Glomerular endothelial cell (primary cell): ENCODE data around the gene EXOC3. TPM values are rescaled to one million over a fixed set of nuclear protein-coding genes. Genes with fewer than 3 reads are reported as not detected.
A peak's percentile ranks its signal among the peaks of the same experiment; 100 is the strongest.
"Not testable (repeated sequence)": the region's sequence is repeated elsewhere in the genome, so short reads cannot be mapped to it uniquely, and the experiment has no call there.

Source experiments
- DNase-seq: peaks from one replicate; pipeline ENCODE4 v3.0.0-alpha.2; 2011; ENCODE audit warnings: low read depth, low spot score; ENCODE audit errors: extremely low read depth
- total RNA-seq: library from RNA; depleted of rRNA; stranded (reverse); fragments of >200 nt; gene quantifications from 2 replicates; pipeline ENCODE4 v1.2.3, GENCODE V29; 2015

EXOC3 gene
- 29.7 and 35.6 TPM in 2 replicates for total RNA-seq

DNA sequence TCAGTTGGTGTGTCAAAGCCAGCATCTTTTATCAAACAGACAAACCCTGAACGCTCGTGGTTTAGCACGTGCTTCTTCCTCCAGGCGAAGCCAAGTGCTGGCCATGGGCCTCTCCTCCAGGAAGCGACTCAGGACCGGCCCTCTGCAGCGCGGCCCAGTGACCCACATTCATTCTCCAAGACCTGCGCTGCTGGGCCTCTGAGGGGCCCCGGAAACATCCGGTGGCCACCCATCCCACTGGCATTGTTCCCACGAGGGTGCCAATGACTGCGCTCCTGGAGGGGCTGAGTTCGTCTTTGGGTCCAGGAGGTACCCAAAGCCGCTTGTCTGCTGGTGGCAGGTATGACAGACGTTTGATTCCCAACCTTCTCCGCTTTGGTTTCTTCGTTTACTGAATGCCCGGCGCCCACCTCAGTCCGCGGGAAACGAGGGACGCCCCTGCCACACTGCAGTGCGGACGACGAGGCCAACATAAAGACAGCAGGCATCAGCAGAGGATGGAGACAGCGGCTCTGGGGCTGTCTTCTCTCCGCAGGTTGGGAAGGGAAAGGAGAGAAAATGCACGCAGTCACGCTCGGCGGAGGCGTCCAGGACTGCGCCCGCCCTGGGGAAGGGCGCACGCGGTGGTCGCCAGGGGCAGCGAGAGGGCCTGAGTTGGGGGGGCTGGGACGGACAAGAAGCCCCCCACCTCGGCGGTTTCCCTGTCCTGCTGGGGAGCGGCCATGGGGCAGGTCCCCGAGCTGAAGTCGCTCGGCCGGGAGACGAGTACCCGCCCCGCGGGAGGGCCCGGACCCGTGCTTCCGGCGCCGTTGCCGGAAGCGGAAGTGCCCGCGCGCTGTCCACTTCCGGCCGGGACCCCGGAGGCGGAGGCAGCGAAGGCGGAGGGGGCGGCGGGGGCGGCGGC is at the start of gene EXOC3:
Gene EXOC3, plus strand, starts transcription at position 842 of the 904 bp plus-strand sequence. CDS start 3,030 bp downstream, outside the sequence.
- DNase-seq: no peak

DNA sequence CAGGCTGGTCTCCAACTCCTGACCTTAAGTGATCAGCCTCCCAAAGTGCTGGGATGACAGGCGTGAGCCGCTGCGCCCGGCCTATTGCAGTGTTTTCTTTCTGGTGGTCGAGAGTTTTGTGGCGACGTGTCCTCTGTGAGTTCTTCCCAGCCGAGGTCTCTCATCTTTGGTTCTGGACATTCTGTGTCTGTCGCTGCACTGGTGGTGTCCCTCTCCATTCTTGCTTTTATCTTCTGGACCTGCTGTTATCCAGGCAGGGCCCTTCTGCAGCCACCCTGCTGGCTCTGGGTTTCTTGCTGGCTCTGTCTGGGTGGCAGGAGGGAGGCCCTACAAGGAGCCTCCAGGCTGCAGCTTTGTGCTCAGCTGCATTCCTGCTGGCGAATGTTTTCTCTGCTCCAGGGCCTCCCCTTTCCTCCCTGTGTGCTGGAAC is 49.1 kb upstream of the EXOC3 start:
- no peak for DNase-seq

DNA sequence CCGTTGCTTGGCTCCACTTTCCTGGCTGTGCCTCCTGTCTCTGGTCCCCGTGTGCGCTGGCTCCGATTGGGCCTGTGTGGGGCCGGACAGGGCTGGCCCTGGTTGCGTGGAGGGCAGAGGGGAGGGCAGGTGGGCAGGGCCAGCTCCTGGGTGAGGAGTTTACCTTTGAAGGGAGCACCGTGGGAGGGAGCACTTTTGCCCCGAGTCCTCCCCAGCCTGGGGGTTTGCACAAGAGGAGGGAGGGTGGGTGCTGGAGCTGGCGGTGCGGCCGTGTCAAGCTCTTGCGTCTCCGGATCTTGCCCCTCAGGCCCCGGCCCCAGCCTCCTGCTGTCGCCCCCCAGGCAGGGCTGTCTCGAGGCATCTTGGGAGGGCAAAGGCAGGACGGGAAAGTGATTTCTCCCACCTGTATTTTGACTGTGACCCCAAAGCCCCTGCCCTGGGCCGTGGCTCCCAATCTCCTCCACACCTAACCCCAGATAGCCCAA is 48.3 kb upstream of the EXOC3 start:
- DNase-seq: no peak

DNA sequence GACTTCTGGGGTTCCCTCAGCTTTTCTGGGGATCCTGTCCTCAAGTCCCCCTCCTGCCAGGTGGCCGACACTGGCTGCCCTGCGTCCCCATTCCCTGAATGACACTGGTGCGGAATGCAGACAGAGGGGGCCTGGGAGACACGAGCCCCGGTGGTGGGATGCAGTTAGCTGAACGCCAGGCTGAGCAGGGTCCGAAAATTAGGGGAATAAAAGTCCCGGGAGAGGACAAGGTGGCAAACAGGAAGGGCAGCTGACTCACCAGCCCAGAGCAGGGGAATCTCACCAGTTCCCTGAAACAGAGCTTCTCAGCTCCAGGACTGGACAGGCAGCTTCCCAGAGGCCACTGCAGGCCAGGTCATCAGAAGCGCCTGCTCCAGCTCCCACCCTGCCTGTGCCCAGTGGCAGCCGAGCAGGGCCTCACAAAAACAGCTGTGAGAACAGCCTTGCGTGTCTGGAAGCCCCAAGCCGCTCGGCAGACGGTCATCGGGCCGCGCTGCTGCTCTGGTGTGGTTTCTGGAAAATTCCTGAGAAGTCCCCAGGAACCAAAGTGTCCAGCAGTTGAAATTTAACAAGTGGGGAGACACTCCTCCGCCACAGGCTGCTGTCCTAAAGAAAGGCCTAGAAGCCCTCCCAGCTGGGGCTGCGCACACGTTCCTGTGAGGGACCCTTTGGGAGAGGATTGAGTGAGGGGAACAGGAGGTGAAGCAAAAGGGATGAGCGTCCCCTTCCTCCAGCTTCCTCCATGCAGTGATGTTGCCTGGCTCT is 47.6 kb upstream of the EXOC3 start:
- peak; percentile 29 for DNase-seq

DNA sequence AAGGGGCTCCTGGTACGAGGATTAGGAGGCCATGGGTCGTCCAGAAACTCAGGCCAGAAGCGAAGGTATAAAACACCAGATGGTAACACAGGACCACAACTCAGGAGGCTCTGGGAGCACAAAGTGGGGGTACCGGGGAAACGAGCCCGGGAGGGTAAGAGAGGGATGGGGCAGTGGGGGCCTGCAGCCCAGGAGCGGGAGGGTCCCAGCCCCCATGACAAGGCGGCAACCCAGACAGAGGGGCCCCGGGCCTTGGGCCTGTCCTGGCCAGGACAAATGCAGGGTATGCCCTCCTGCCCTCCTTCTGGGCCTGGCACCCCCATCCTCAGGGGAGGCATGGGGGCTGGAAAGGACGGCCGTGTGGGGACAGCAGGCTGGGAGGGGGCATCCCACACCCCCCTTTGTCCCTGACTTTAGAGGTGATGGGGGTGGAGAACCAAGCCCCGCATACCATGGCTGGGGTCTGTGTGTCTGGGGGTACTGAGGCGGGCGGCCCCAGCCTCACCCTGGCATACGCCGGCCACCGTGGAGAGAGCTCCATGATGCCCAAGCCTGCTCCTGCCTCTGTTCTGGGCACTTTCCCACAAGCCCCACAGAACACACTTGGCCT is 47.0 kb upstream of the EXOC3 start:
- DNase-seq: no peak

DNA sequence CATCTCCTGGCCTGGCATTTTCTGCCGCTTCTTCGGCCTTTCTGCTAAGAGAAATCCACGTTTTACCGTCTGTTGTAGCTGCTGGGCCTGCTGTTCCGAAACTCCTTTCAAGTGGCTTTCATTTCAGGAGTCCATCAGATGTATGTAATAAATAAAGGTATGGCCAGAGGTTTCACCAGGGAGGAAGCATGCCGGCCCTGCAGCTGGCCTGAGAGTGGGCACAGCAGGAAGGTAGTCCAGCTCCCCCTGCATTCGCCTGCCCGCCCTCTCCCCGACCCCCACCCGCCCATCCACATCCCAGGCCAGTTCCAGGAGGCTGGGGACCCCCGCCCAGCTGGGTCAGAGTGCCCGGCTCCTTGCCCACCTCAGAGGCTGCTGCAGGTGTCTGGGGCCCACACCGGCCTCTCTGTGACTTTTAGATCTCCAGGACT is 46.4 kb upstream of the EXOC3 start:
- DNase-seq: no peak

DNA sequence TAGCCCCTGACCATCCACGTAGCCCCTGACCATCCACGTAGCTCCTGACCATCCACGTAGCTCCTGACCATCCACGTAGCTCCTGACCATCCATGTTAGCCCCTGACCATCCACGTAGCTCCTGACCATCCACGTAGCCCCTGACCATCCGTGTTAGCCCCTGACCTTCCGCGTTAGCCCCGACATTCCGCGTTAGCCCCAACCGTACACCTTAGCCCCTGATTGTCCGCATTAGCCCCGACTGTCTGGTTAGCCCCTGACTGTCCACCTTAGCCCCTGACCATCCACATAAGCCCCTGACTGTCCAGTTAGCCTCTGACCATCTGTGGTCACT is 44.9 kb upstream of the EXOC3 start:
- not testable (repeated sequence) for DNase-seq

DNA sequence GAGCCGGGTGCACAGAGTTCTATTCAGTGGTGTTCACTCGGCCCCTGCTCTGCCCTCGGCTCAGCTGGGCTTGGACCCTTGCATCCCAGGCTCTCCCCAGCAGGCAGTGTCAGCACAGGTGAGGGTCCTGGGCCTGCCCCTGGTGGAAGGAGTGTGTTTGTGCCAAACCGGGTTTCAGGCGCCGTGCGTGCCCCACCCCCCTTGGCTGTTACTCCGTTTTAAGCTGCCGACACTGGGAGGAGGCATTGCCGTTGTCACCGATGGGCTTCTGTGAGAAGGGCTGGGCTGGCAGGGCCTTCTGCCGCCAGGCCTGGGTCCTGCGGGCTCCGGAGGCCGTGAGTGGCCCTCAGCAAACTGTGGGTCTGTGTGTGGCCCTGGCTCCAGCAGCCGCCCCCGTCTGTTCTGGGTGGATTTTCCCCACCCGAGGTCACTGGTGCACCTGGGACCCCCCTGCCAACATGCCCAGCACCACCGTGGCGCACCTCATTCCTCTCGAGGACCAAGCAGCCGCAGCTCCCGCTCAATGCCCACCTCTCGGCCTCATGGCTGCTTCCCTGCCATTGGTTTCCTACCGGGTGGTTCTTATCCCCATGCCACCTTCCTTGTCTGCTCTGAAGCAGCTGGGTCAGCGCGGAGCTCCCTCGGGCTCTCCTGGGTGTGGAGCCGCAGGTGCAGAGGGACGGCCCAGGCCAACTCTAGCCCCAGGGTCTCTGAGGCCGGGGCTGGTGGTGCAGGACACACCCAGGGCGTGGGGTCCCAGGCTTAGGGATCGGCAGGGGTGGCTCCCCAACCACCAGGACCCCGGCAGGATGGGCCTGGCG is 44.3 kb upstream of the EXOC3 start:
- DNase-seq: no peak

DNA sequence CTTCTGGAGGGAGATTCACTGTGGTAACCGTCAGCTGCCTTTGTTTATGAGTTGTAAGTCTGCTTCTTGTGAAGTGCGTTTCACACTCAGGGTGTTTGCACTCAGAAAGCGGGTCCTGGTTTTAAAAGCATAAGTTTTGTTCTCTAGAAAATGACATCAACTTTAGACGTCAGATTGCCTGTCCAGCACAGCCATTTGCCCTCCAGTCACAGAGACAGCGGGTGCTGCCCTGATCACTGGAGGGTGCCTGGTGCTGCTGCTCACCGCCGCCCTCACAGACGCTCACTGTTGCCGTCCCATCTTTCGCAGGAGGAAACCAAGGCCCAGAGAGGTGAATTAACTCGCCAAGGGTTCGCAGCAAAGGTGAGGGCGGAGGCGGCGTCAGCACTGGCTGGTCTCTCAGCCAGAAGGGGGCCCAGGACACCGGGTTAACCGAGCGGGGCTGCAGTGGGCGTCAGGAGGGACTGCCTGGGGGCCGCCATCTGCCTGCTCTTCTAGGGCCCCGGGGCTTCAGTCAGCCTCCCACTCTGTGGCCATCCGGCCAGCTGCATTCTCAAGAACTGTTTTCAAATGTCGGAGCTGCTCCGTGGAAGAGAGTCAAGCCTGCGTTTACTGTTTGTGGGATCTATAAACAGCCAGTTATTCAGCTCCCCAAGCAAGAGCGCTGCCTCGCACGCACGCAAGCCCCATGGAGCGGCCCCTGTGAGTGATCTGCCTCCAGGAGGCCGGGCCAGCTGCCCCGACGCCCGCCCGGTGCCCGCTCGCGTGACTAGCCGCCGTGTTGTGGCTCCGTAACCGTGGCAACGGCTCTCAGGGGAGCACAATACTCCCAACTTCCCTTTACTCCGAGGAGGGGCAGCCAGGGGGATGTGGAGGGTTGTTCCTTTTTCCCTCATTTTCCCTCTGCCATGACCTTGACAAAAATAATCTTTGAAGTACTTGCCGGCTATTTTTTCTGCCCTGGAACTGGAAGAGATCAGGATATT is 43.4 kb upstream of the EXOC3 start:
- peak; percentile 72 for DNase-seq

DNA sequence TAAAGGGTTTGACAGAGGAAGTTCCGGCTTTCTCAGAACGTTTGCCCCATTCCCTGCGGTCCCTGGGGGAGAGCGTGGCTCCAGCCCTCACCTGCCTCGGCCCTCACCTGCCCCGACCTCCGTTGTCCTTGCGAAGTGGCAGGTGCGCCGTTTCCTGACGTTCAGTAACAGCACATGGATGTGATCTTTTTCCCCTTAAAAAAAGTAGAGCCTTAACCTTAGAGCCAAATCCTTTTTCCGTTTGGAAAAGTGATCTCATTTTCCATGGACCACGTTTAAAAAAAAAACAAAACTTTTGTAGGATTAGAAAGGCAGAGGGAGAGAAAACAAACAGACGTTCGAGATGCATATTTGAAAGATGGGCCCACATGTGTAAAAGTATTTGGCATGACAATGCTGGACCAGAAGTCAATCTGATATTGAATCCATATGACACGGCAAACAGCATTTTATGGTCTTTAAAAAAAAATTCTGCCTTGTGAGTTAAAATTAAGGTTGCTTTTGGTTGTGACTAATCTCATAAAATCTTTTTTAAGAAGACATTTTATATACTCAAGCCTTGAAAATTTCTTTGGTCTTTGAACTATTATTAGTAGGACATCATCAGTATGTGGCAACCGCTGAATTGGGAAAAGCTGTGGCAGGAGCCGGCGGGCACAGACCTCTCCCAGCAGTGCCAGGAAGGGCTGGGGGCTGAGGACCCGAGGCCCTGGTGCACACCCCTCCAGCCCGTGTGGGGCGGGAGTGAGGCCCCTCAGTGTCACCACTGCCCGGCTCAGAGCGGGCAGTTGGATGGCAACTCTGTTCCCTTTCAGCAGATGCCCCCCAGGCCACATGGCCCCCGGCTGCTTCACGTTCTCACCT is 42.5 kb upstream of the EXOC3 start:
- no peak for DNase-seq

DNA sequence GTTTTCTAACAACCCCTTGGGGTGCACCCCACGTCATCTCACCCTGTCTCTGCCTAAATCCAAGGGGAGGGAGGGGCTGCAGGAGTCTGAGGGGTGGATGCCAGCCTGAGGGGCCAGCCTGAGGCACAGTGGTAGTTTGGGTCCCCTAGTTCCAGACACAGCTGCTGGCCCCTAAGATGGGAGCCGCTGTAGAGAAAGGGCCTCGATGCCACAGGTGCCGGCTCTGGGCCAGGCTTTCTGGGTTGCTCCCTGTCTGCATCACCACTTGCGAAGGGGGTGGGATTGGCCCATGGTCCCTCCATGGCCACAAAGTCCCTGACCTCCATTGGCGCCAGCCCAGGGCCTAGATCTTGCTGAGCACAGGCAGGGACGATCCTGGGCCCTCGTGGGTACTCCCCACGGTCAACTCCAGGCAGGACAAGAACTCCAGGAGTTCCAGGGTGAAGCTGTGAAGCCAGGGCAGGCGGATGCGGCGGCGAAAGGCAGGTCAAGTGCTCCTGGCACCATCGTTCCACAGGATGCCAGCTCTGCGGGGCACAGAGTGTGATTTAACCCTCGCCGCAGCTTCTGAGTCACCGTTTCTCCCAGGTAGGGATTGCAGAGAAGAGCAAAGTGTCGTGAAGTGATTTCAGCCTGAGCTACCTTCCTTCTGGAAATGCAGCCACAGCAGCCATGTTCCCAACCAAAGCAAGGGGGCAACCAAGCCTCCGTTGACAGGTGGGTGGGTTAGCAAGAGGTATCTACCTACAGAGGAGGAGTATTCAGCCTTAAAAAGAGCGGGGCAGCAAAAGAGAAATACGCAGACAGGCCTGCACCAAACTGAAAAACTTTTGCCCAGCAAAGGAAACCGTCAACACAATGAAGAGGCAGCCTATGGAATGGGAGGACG is 41.6 kb upstream of the EXOC3 start:
- DNase-seq: no peak

DNA sequence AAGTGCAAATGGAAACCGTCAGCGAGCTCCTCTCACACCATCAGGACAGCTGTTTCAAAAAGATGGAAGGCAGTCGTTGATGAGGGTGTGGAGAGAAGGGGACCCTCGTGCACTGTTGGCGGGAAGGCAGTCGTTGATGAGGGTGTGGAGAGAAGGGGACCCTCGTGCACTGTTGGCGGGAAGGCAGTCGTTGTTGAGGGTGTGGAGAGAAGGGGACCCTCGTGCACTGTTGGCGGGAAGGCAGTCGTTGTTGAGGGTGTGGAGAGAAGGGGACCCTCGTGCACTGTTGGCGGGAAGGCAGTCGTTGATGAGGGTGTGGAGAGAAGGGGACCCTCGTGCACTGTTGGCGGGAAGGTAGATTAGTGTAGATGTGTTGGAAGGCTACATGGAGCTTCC is 40.8 kb upstream of the EXOC3 start:
- DNase-seq: not testable (repeated sequence)

DNA sequence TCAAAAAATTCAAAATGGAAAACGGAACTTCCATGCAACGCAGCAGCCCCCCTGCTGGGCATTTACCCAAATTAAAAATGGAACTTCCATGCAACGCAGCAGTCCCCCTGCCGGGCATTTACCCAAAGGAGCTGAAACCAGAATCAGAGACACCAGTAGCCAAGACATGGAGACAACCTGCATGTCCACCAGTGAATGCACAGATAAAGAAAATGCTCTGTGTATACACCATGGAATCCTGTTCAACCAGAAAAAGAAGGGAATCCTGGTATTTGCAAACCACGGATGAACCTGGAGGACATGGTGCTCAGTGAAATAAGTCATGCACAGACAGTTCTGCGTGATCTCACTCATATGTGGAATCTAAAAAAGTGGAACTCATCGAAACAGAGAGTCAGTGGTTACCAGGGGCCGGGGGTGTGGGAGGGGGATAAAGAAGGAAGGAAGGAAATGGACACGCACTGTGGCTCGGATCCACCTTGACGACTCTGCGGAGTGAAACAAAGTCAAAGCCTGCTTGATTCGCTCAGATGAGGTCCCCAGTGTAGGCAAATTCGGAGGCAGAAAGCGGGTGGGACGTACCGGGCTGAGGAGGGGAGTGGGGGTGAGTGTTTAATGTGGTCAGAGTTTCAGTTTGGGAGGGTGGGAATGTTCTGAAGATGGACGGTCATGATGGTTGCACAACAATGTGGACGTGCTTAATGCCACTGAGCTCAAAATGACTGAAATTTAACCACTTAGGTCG is 40.2 kb upstream of the EXOC3 start:
- DNase-seq: no peak

DNA sequence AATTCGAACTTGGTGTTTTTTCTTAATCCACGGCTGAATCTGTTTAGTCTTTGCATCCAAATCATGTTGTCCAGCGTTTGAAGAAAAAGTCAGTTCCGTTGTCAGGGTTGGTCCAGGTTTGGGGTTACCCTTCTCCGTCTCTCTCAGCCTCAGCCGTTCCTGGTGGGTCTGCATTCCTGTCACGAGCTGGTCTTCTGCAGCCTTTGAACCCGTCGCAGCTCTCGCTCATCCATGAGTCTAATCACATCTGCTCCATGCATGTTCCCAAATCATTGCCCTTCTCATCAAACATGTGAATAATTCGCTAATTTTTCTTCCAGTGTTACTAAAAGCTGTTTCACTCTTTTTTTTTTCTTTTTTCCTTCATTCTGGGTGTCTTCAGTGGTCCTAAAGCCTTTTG is 39.0 kb upstream of the EXOC3 start:
- no peak for DNase-seq

DNA sequence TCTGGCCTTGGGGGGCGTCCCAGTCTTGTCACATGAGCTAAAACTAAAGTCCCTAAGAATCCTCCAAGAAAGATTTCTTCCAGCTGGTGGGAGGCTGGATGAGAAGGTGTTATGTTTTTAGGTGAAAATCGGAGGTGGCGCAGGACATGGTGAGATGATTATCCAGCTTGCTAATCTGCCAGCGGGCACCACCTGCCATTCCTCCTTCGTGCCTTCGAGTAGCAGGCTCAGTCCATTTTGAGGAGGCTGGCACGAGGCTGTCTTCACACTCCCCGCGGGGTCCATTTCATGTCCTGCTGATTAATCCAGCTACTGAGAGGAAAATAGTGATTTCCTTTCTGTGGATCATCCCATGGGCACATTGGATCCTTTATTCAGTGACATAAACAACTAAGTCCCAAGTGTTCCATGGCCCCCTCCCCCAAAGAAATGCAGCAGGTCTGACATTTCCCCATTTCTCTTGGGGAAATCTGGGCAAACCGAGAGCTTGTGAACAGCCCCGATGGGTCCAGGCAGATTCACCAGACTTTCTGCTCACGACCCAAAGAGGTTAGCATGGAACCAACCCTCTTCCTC is 38.2 kb upstream of the EXOC3 start:
- DNase-seq: no peak

DNA sequence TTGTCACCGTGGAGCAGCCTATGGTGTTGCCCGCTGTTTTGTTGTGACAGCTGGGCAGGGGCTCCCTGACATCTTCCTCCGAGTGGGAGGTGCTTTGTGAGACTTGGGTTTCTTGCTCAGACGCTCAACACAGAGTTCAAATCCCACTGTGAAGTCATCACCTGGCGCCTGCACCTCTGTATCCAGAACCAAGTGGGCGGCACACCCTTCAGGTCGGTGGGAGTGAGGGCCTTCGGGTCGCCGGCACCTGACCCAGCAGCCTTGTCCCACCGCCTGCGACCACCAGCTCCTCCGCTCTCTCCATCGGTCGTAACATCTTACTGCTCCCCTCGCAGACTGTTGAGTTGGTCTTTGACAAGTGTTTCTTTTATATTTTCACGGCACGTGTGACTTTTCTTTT is 37.6 kb upstream of the EXOC3 start:
- DNase-seq: no peak
